Esophagus squamous epithelium (tissue), 4 donors: ENCODE measurements around the gene SERP2.

Source experiments
- POLR2A ChIP-seq, 4 donors: fragments of 450-650 bp; IDR thresholded peaks; one replicate each; pipeline ENCODE4 v1.6.1; 2017; ENCODE audit warnings: antibody characterized with exemption in 4 of 4, mild to moderate bottlenecking in 4 of 4, moderate library complexity in 3 of 4
- TF ChIP-seq, protein P1 (sequence below), 6 experiments: fragments of 450-650 bp in 4 of 6; fragments of 200-600 bp in 2 of 6; sonication (generic) in 2 of 6; IDR thresholded peaks; one replicate each; pipeline ENCODE4 v1.5.1; 2016 to 2019; ENCODE audit warnings: antibody characterized with exemption in 6 of 6, mild to moderate bottlenecking in 4 of 6, moderate library complexity in 4 of 6

DNA sequence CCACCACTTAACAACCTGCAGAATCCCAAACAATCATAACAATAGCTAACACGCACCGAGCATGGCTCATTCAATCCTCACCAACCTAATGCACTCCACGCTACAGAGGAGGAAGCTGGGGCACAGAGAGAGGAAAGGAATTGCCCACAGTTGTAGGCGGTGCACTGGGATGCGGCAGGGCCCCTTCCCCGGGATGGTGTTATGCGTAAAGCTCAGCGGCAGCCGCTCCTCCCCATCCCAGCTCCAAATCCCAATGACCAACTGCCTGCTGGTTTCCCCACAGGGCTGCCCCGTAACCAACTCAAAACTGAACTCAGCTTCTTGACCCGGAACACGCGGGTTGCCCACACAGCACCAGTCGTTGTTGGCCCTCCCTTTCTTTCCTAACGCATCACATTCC, 42.2 kb downstream of the SERP2 start:
- no peak for TF ChIP-seq POLR2A (IDR thresholded peaks at IDR 0.05)
- TF ChIP-seq, protein P1, sequence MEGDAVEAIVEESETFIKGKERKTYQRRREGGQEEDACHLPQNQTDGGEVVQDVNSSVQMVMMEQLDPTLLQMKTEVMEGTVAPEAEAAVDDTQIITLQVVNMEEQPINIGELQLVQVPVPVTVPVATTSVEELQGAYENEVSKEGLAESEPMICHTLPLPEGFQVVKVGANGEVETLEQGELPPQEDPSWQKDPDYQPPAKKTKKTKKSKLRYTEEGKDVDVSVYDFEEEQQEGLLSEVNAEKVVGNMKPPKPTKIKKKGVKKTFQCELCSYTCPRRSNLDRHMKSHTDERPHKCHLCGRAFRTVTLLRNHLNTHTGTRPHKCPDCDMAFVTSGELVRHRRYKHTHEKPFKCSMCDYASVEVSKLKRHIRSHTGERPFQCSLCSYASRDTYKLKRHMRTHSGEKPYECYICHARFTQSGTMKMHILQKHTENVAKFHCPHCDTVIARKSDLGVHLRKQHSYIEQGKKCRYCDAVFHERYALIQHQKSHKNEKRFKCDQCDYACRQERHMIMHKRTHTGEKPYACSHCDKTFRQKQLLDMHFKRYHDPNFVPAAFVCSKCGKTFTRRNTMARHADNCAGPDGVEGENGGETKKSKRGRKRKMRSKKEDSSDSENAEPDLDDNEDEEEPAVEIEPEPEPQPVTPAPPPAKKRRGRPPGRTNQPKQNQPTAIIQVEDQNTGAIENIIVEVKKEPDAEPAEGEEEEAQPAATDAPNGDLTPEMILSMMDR (IDR thresholded peaks at IDR 0.05), result no peak
